Fibroblast of upper back skin (primary cell): Measurements from ENCODE around the gene GH1.
A peak's percentile ranks its signal among the peaks of the same experiment; 100 is the strongest.
"Not testable (repeated sequence)": the region's sequence is repeated elsewhere in the genome, so short reads cannot be mapped to it uniquely, and the experiment has no call there.

Experiments used
- DNase-seq: peaks from one replicate; pipeline ENCODE4 v3.0.0-alpha.2; 2013

GH1 gene

GRCh38 chr17:63894021-63894420, 24.6 kb downstream of the GH1 start:
- not testable (repeated sequence) for DNase-seq

GRCh38 chr17:63892316-63893037, 26.2 kb downstream of the GH1 start:
- DNase-seq: not testable (repeated sequence)

GRCh38 chr17:63889026-63889848, 29.4 kb downstream of the GH1 start:
- peak; percentile 25 for DNase-seq

- DNase-seq: not testable (repeated sequence)
Observed at GRCh38 chr17:63885119-63885518, 33.5 kb downstream of the GH1 start.

GRCh38 chr17:63882626-63883126, 36.0 kb downstream of the GH1 start:
- not testable (repeated sequence) for DNase-seq

GRCh38 chr17:63881935-63882601, 36.6 kb downstream of the GH1 start, which contains the start of gene GH2:
GH2 (minus strand) TSS chr17:63881944; CDS start chr17:63881801, 143 bp downstream.
- peak; percentile 46 for DNase-seq

- DNase-seq: not testable (repeated sequence)
Observed at GRCh38 chr17:63881337-63881736, 37.3 kb downstream of the GH1 start.

- no peak for DNase-seq
Observed at GRCh38 chr17:63880706-63881105, 37.9 kb downstream of the GH1 start.

- DNase-seq: not testable (repeated sequence)
Observed at GRCh38 chr17:63878413-63878812, 40.2 kb downstream of the GH1 start.

GRCh38 chr17:63874693-63875092, 43.9 kb downstream of the GH1 start:
- not testable (repeated sequence) for DNase-seq

GRCh38 chr17:63874061-63874626, 44.5 kb downstream of the GH1 start:
- not testable (repeated sequence) for DNase-seq

GRCh38 chr17:63873577-63873976, 45.1 kb downstream of the GH1 start, which contains the start of gene CSH2:
CSH2 (minus strand) TSS chr17:63873677; CDS start chr17:63873614, 63 bp downstream.
- DNase-seq: not testable (repeated sequence)

GRCh38 chr17:63871646-63872365, 46.8 kb downstream of the GH1 start:
- not testable (repeated sequence) for DNase-seq

- DNase-seq: peak; percentile 46
Observed at GRCh38 chr17:63870292-63870665, 48.4 kb downstream of the GH1 start.

- peak; percentile 71 for DNase-seq
Observed at GRCh38 chr17:63869491-63870291, 48.9 kb downstream of the GH1 start.
